CD4-positive, alpha-beta T cell treated with Interleukin-15 for 1 hour (primary cell): ENCODE results near the gene FPR2.
"Not testable (repeated sequence)": the region's sequence is repeated elsewhere in the genome, so short reads cannot be mapped to it uniquely, and the experiment has no call there.

Experiments
- DNase-seq: peaks from one replicate; pipeline ENCODE4 v3.0.0-alpha.2; 2020

Gene FPR2

DNA sequence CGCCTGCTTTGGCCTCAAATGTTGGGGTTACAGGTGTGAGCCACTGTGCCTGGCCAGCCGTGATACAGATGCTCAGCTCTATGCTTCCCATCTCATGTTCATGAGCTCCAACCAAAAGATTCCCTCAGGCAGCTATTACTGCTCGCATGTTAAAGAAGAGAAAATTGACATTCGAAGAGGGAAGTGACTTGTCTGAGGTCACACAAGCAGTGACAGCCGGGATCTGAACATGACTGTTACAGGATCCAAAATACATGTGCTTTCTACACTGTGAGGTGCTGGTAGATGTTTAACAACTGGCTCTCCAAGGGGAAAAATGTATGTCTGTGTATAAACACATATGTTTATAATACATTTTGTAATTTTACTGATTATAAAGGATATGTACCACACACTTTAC is 20.6 kb upstream of the FPR2 start:
- DNase-seq, result no peak

DNA sequence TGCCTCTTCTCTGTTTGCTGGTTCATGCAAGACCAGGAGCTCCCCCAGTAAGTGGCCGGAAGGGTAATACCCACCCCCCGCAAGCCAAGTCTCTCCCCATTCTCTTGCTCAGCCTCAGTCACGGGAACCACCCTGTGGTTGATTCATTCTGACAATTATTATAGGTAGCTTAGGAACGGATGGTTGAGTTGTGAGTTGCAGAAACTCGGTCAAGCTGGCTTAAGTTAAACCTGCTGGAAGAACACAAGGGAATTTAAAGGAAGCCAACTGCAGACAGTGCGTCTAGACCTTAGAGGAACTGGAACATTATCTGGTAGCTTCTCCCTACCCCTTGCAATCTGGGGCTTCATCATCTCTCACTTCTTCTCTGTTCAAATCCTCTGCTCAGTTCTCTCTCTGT is 18.2 kb upstream of the FPR2 start:
- DNase-seq, result no peak

DNA sequence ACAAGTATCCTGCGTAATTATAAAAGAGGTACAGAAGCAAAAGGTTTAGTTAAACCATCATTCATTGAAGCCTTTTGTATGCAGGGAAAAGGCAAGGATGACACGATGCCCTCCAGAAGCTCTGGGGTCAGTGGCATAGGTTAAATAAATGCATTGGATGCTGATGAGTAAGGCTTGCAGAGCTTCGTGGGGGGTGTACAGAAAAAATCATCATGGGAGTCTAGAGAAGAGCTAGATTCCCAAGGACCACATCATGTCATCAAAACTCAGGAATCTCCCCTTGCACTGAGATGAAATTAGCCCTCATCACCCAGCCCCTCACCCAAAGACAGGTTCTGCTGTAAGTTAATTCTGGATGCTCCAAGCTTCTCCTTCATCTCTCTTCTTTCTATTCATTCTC is 17.6 kb upstream of the FPR2 start:
- no peak for DNase-seq

DNA sequence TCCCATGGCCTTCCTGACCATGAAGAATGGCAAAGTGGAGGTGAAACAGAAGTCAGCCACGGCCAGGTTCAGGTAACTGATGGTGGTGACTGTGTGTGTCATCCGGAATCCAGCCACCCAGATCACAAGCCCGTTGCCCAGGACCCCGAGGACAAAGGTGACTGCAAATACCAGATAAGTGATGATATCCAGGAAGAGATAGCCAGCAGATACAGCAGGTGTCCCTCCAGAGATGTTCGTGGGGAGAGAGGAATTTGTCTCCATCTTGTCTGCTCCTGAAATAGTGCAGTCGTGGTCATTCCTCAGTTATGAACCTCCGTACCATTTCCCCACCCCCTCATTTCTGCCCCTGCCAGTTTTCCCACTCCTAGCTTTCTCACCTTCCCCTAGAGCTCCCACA is 14.2 kb upstream of the FPR2 start:
- DNase-seq, result no peak

DNA sequence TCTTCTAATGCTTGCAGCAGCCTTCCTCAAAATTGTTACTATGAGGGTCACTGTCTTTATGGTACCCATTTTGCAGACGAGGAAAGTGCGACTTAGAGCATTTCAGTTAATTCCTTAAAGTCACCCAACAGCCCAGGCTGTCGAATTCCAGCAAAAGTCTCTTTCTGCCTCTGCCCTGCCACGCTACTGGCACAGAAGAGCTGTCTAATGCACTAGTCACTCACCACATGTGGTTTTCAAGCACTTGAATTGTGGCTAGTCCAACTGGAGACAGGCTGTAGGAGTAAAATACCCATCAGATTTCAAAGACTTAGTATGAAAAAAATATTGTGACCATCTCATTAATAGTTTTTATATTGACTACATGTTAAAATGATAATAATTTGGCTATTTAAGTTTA is 11.0 kb upstream of the FPR2 start:
- DNase-seq, result no peak

DNA sequence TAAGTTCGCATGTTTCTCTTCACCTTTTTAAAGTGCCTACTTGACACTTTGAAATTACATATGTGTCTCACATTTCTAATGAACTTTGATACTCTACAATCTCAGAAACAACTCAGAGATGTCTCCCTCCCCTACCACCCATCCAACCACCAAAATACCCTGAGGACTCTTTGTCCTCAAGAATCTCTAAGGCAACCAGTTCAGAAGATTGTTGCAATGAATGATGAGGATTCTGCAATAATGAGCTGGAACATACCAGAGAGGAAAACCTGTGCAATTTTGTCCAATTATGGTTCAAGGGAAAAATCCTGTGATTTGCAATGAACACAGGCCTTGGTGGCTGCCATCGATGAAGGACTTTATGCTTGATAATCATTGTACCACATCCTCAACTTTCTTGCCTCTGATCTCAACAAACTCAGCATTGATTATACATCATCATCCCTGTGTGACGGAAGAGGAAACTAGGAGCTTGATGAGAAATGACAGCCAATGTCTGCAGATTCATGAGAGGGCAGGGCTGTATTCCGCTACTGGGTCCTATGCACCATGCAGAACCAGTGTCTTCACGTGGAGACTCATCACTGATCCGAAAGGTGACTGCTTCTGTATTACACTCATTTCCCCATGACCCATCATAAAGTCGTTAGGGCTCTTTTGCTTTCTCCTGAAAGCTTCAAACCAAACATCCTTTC is 10.4 kb upstream of the FPR2 start:
- DNase-seq, result peak; percentile 36

DNA sequence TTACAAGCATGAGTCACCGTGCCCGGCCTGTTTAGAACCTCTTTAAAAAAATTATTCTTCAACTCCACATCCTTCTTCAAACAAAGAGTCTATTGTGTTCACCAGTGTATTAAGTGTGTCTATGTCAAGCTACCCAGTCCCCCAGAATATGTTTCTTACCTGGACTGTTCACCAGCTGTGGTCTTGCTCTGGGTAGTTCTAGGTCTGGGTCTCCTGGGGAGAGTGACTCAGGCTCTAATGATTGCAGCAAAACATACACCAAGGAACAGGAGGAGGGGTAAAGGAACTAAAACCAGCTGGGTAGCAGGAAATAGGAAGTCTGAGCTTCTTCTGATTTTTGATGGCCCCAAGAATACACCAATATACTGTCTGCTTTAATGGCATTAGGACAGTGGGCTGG is 9.3 kb upstream of the FPR2 start, which contains the start of gene FPR1:
Gene FPR1 (minus strand): TSS at position 224 of the 400 bp plus-strand sequence. CDS start 4,884 bp downstream, outside the sequence.
- peak; percentile 55 for DNase-seq

DNA sequence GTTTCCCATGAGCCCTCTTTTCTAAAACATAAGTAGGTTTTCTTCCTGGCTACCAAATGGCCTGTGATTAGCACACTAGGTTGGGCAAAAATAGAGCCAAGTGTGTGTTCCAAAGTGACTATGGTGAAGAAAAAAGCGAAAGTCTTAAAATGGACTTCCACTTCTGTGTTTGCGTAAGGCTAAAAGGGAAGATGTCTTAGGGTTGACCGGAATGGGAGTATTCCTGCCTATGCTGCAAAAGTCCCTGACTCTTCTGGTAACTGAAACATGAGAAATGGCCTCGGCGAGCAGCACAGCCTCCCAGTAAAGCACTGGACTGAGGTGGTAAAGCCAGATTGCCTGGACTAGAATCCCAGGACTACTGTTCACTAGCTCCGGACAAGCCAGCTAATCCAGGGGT is 6.9 kb upstream of the FPR2 start:
- no peak for DNase-seq

DNA sequence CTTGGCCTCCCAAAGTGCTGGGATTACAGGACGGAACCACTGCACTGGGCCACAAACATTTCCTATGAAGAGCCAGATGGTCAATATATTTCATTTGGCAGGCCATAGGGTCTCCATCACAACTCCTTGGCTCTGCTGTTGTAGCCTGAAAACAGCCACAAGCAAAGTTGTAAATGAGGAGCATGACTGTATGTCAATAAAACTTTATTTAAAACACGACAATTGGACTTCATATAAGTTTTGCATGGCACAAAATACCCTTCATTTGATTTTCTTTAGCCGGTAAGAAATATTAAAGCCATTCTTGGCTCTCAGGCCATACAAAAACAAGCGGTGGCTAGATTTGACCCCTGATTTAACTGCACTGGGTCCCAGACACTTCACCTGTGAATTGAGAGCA is 6.2 kb upstream of the FPR2 start:
- no peak for DNase-seq

DNA sequence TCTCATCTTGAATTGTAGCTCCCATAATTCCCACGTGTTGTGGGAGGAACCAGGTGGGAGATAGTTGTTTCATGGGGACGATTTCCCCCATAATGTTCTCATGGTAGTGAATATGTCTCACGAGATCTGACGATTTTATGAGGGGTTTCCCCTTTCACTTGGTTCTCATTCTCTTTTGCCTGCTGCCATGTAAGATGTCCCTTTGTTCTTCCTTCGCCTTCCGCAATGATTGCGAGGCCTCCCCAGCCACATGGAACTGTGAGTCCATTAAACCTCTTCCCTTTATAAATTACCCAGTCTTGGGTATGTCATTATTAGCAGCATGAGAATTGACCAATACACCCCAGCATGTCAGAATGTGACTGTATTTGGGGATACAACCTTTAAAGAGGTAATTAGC is 5.4 kb upstream of the FPR2 start:
- DNase-seq, result no peak

DNA sequence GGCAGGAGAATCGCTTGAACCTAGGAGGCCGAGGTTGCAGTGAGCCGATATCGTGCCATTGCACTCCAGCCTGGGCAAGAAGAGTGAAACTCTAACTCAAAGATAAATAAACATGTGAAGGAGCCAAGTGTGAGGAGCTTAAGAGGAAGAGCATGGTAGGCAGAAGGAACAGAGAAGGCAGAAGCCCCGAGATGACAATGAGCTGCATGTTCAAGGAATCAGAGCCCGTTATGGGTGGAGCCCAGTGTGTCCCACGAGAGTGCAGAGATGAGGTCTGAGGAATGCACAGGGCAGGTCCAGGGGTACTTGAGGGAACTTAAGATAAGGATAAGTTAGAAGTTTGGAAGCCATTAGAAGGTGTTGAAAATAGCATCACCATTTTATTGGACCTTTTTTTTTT is 716 bp downstream of the FPR2 start:
- no peak for DNase-seq

DNA sequence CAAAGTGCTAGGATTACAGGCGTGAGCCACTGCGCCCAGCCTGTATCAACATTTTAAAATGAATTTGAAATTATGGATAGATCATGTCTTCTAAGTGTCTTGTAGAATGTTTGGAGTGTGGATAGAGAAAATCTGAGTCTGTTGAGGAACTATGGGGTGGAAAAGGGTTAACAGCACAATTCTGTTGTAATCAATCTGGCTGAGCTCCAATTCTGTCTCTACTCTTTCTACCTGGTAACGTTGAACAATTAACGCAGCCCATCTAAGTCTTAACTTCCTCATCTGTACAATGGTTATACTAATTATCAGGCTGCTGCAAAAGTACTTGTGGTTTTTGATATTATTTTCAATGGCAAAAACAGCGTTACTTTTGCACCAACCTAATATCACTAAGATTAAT is 4.1 kb downstream of the FPR2 start:
- no peak for DNase-seq

DNA sequence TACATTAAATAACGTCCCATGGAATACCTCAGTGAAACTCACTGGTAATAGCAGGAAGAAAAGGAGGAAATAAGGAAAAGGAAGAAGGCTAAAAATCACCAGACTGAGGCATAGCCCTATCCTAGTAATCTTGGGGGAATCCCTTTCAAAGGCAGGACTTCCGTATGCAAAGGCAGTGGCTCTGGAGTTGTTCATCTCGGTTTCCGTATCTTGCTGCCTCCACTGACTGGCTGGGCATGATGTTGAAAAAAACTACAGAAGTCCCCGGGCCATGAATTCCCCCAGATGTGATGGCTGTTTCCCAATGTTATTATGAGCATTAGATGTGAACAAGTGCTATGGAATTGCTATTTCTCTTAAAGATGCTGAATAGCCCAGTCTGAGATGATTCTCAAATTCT is 5.5 kb downstream of the FPR2 start:
- DNase-seq, result no peak

DNA sequence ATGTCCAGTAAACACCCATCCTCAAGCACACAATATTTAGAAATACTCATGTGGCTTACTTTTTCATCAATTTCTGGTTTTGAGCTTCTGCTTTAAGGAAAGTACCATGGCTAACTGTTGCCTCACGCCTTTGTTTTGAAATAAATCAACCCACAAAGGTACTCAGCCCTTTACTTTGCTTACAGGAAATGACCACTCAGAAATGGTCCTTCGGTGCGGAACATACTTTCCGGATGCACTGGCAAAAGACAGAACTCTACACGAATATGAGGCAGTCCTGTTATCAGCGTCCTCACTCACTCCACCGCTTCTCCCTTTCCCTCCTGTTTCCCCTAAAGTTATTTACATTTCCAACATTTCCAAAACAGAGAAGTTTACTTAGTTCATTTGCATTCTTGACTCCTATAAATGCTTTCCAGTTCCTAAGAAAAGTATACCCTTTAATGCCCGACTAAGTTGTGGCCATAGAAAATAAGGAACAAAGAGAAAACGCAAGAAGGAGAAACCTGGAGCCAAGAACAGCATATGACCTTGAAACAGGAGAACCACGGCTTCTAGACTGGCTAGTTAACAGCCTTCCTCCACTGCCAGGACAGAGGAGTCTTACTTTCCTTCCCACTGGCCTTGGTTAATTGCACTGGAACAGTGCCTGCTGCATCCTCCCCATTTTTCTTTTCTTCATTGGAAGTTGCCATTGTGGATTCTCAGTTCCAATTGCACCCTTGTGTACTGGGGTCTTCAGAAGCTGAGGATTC is 10.6 kb downstream of the FPR2 start:
- peak; percentile 57 for DNase-seq

DNA sequence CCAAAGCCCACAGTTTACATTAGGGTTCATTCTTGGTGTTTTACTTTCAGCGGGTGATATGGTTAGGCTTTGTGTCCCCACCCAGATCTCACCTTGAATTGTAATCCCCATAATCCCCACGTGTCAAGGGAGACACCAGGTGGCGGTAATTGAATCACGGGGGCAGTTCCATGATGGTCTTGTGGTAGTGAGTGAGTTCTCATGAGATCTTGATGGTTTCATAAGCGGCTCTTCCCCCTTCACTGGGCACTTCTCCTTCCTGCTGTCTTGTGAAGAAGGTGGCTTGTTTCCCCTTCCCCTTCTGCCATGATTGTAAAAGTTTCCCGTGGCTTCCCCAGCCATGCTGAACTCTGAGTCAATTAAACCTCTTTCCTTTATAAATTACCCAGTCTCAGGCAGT is 12.0 kb downstream of the FPR2 start:
- peak; percentile 45 for DNase-seq

DNA sequence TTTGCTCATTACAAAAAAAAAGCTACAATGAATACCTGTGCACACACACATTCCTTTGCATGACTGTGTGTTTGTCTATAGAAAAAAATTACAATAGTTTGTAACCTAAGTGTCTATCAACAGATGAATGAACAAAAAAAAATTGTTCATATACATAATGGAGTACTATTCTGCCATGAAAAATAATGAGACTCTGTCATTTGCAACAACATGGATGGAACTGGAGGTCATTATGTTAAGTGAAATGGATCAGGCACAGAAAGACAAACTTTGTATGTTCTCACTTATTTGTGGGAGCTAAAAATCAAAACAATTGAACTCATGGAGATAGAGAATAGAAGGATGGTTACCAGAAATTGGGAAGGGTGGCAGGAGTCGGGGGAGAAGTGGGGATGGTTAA is 15.6 kb downstream of the FPR2 start:
- not testable (repeated sequence) for DNase-seq

DNA sequence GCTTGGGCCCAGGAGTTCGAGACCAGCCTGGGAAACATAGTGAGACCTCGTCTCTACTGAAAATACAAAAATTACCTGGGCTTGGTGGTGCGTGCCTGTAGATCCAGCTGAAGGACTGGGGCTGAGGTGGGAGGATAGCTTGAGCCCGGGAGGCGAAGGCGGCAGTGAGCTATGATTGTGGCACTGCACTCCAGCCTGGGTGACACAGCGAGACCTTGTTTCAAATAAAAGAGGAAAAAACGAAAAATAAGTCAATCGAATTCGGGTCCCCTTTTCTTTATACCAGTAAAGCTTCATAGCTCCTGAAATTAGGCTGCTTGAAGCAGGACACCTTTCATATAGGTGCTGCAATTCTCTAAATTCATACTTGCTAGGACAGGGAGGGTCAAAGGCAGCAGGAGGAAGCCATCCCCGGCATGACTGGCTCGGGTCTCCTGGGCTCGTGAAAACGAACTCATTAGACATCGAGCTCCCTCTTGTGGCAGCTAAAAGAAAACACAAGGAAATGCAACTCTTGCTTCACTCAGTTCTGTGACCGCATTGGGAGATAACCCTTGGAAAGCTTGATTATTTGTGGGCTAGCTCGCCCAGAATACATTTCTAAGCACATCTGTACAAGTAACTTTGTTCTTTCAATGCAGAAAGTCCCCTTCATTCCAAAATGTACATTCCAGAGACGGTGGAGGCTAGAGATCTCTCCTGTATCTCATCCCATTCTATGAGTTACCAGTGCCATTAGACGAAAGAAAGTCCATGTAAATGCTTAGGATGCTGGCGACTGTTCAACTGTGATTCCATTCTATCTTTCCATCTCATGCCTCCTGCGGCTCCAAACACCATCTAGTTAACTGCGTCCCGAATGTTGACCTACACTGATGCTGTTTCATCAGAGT is 16.8 kb downstream of the FPR2 start:
- DNase-seq, result peak; percentile 59

DNA sequence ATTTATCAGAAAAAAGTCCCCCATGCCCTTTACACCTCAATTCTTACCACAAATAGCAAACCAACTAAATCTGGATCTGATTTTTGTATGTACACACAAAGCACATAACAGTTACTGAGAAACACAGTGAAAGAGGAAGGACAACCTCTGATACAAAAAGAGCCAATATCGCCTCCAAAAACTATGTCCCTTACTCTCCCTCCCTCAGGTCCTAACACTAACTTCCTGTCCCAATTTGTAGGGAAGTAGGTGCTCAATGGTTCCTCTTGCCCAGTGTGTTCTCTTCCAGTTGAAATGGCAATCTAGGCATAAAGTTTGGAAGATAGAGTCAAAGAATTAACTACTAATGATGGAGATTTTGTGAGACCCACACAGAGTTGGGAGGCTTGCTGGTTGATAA is 18.2 kb downstream of the FPR2 start:
- no peak for DNase-seq

DNA sequence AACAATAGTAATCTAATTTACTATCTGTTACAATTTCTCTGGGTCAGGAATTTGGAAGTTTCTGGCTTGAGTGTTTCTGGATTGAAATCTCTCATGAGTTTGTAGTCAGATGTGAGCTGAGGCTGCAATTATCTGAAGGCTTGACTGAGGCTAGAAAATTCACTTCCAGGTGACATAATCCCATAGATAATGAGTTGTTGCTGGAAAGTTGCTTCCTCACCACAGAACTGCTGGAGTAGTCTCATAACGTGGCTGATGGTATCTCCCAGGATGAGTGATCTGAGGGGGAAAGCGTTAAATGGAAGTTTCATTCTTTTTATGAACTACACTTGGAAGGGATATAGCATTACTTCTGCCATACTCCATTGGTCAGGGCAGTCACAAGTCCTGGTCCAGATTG is 18.7 kb downstream of the FPR2 start:
- DNase-seq, result no peak

DNA sequence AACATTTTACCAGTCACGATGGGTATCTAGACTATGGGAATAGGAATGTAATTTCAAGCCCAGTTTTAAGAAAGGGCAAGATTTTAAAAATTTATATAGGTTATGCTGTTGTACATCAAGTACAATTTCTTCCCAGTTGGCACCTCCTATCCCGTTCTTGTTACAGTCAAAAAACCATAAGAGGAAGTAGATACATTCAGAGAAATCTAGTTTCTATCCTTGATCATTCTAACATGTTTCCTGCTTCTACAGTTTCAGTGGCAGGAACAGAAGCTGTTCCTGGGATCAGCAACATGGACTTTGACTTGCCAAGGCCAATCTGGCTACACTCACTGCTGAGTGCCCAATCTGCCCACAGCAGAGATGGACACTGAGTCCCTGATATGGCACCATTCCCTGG is 19.3 kb downstream of the FPR2 start:
- no peak for DNase-seq

DNA sequence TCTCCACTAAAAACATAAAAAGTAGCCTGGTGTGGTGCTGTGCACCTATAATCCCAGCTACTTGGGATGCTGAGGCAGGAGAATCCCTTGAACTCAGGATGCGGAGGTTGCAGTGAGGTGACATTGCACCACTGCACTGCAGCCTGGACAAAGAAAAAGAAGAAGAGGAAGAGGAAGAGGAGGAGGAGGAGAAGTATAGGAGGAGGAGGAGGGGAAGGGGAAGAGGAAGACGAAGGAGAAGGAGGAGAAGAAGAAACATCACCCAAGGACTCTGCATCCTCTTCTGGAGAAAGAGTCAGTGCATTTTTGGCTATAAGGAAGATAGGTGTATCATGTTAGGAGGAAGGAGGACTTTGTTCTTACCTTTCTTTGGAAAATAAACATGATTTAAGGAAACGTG is 21.0 kb downstream of the FPR2 start:
- DNase-seq, result no peak

DNA sequence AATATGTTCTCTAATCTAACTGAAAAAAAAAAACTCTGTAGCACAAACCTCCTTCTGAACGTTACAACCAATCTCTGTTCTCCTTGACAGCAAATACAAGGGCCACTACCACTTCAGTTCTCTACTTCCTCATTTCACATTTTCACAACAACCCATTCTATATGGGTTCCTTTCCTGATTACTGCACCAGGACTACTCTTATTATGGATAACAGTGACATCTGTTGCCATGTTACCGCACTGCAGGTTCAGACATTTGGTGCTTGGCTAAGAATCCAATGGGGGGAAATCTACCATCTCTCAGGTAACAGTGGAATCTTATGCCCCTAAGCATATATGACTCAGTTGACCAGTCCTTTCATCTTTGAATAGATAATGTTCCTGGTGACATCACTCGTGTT is 22.4 kb downstream of the FPR2 start:
- no peak for DNase-seq

DNA sequence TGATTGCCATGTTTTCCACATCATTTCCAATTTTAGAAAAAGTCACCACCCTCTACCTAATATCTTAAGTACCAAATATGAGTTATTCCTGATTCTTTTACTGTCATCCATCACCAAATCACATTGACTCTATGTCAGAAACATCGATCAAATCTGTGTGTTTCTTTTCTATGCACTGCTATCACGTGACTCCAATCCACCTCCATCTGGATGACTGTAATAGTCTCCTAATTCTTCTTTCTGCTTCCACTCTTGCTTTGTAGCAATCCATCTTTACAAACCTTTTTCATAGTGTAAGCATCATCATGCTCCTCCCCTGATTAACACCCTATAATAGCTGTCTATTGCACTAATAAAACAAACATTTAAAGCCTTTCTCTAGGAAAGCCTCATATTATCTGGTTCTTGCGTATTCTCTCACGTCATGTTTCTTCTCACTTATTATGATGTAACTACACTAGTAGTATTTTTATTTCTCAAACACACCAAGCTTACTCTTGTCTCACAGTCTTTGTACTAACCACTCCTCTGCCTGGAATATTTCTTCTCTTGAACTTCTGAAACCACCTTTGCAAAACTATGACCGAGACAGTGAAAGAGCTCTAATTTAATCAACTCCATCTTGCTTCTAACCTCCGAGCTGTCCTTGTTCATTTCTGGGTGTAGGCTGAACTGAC is 23.3 kb downstream of the FPR2 start:
- DNase-seq, result no peak
